HepG2 (cell line): ENCODE measurements around the gene AIMP2. TPM values are rescaled to one million over a fixed set of nuclear protein-coding genes. Genes with fewer than 3 reads are reported as not detected.

Source experiments
- BCLAF1 ChIP-seq: fragments of 450-650 bp; IDR thresholded peaks from 2 replicates; pipeline ENCODE4 v1.6.1; 2017; ENCODE audit warnings: mild to moderate bottlenecking
- FOXM1 ChIP-seq: sonication (generic); formaldehyde crosslinking; IDR thresholded peaks from 2 replicates; pipeline ENCODE4 v1.5.0; 2020; ENCODE audit warnings: missing genetic modification reagents
- KDM5A ChIP-seq: fragments of 200-600 bp; sonication (generic); IDR thresholded peaks from 2 replicates; pipeline ENCODE4 v1.7.0; 2018; ENCODE audit warnings: antibody characterized with exemption, mild to moderate bottlenecking, low read length, borderline replicate concordance
- KLF11 ChIP-seq: IDR thresholded peaks from 2 replicates; pipeline ENCODE4 v1.6.1; 2016; ENCODE audit warnings: missing compliant biosample characterization
- MTA1 ChIP-seq: sonication (generic); formaldehyde crosslinking; IDR thresholded peaks from 2 replicates; pipeline ENCODE4 v1.4.0; 2020; ENCODE audit warnings: missing genetic modification reagents, mild to moderate bottlenecking, borderline replicate concordance
- NFAT5 ChIP-seq: sonication (generic); formaldehyde crosslinking; IDR thresholded peaks from 2 replicates; pipeline ENCODE4 v1.4.0; 2020; ENCODE audit warnings: missing genetic modification reagents
- PBX3 ChIP-seq: sonication (generic); formaldehyde crosslinking; IDR thresholded peaks from 2 replicates; pipeline ENCODE4 v1.8.1; 2023; ENCODE audit warnings: missing genetic modification reagents, inconsistent platforms, borderline replicate concordance
- ZBTB20 ChIP-seq: sonication (generic); formaldehyde crosslinking; IDR thresholded peaks from 2 replicates; pipeline ENCODE4 v1.8.1; 2023; ENCODE audit warnings: missing genetic modification reagents, low read depth, mild to moderate bottlenecking, borderline replicate concordance
- ZBTB34 ChIP-seq: sonication (generic); formaldehyde crosslinking; IDR thresholded peaks from 2 replicates; pipeline ENCODE4 v1.8.0; 2022; ENCODE audit warnings: mild to moderate bottlenecking, missing genetic modification reagents
- ZFP36 ChIP-seq: fragments of 150-350 bp; IDR thresholded peaks from 2 replicates; pipeline ENCODE4 v1.6.1; 2018; ENCODE audit warnings: borderline replicate concordance, low read length, low read depth; ENCODE audit not compliant: partially characterized antibody
- ZNF10 ChIP-seq: sonication (generic); formaldehyde crosslinking; IDR thresholded peaks from 2 replicates; pipeline ENCODE4 v1.4.0; 2020; ENCODE audit warnings: mild to moderate bottlenecking, low read depth, missing genetic modification reagents, borderline replicate concordance
- ZNF329 ChIP-seq: sonication (generic); formaldehyde crosslinking; IDR thresholded peaks from 2 replicates; pipeline ENCODE4 v1.9.0; 2021; ENCODE audit warnings: low read depth, mild to moderate bottlenecking, missing genetic modification reagents
- ZNF615 ChIP-seq: sonication (generic); formaldehyde crosslinking; IDR thresholded peaks from 2 replicates; pipeline ENCODE4 v1.5.0; 2020; ENCODE audit warnings: mild to moderate bottlenecking, missing genetic modification reagents, borderline replicate concordance
- ZSCAN9 ChIP-seq: IDR thresholded peaks from 2 replicates; pipeline ENCODE4 v1.6.1; 2016; ENCODE audit warnings: borderline replicate concordance
- polyA plus RNA-seq, 8 experiments: library from polyadenylated mRNA; depleted of rRNA in 3 of 8; stranded (reverse) in 7 of 8; unstranded in 1 of 8; fragments of >200 nt; fragmentation: Illumina TruSeq in 4 of 8; extraction: Trizol in 4 of 8; gene quantifications; 2 replicates each; pipeline versions ENCODE4 v1.2.1 to v1.2.3, GENCODE V29; 2011 to 2016; ENCODE audit warnings: low read depth in 4 of 8, missing spikeins in 1 of 8, mixed read lengths in 1 of 8; ENCODE audit not compliant: insufficient read depth in 1 of 8
- total RNA-seq, 5 experiments: library from RNA; depleted of rRNA; stranded (reverse); fragments of >200 nt; fragmentation: Illumina TruSeq; extraction: Trizol; gene quantifications; 2 replicates each; pipeline ENCODE4 v1.2.3, GENCODE V29; 2016; ENCODE audit warnings: low read depth in 1 of 5

The AIMP2 gene
- total and polyA plus RNA-seq, 2 of the 13 experiments (the other 11 are each of a cell fraction or from before 2014, with no cell fraction given), result 38.2 to 84.9 TPM

GRCh38 chr7:6008668-6009611 lies at the start of gene AIMP2, which contains the start of gene PMS2 (continued):
- TF ChIP-seq ZNF10 (CRISPR knock-in tag) (peak; percentile 94; the same call in 1 of the 2 replicates), MTA1 (CRISPR knock-in tag) (peak; percentile 79), ZSCAN9 (CRISPR knock-in tag) (peak; percentile 98), ZNF329 (CRISPR knock-in tag) (peak; percentile 97), FOXM1 (peak; percentile 95), KLF11 (CRISPR knock-in tag) (peak; percentile 98), NFAT5 (CRISPR knock-in tag) (peak; percentile 100), PBX3 (CRISPR knock-in tag) (peak; percentile 95), ZNF615 (CRISPR knock-in tag) (peak; percentile 84), ZBTB34 (CRISPR knock-in tag) (peak; percentile 80), ZBTB20 (CRISPR knock-in tag) (peak; percentile 98; the same call in 1 of the 2 replicates), KDM5A (no peak; the same call in 1 of the 2 replicates), BCLAF1 (no peak), ZFP36 (no peak)
